GM18858 (cell line): Measurements from ENCODE around the gene ACTL8.

ENCODE experiments used
- ATAC-seq: cut with Tn5 transposase; IDR thresholded peaks from one replicate; pipeline ENCODE4 v1.9.1; 2021; ENCODE audit not compliant: unreplicated experiment

The ACTL8 gene

GRCh38 chr1:17869815-17870214, 114.7 kb downstream of the ACTL8 start:
- ATAC-seq = no peak

- no peak for ATAC-seq
These were observed 115.5 kb downstream of the ACTL8 start for GRCh38 chr1:17870679-17871078.

GRCh38 chr1:17873007-17873675, 118.0 kb downstream of the ACTL8 start:
- ATAC-seq = no peak

- no peak for ATAC-seq
These were observed 119.1 kb downstream of the ACTL8 start for GRCh38 chr1:17874231-17874630.

- ATAC-seq = no peak
These were observed 119.6 kb downstream of the ACTL8 start for GRCh38 chr1:17874710-17875109.

- no peak for ATAC-seq
These were observed 120.2 kb downstream of the ACTL8 start for GRCh38 chr1:17875171-17875881.

- no peak for ATAC-seq
These were observed 120.7 kb downstream of the ACTL8 start for GRCh38 chr1:17875882-17876280.
